Right lobe of liver (tissue), 6 donors: ENCODE results near the gene OSCP1. TPM values are rescaled to one million over a fixed set of nuclear protein-coding genes. Genes with fewer than 3 reads are reported as not detected.
A peak's percentile ranks its signal among the peaks of the same experiment; 100 is the strongest.

Experiments
- ATAC-seq, 4 donors: fragments of 200-7000 bp; cut with Tn5 transposase; one replicate each; pipeline ENCODE4 v1.9.1; 2020; ENCODE audit warnings: mild to moderate bottlenecking in 4 of 4, moderate library complexity in 4 of 4
- DNase-seq, 3 donors: peaks; one replicate each; pipeline ENCODE4 v3.0.0-alpha.2; 2020
- H3K27ac ChIP-seq, 3 donors: fragments of 200-600 bp; one replicate each; pipeline ENCODE4 v1.8.0; 2022
- H3K27me3 ChIP-seq, 2 donors: fragments of 200-600 bp; one replicate each; pipeline ENCODE4 v1.8.0; 2022
- H3K36me3 ChIP-seq, 4 donors: fragments of 200-600 bp; sonication (generic) in 1 of 4; one replicate each; pipeline versions ENCODE4 v1.5.1 to v1.8.0; 2017 to 2022; ENCODE audit warnings: control low read depth in 1 of 4
- H3K4me1 ChIP-seq, 4 donors: fragments of 200-600 bp; sonication (generic) in 1 of 4; one replicate each; pipeline versions ENCODE4 v1.5.1 to v1.8.0; 2017 to 2022; ENCODE audit warnings: control low read depth in 1 of 4
- H3K4me3 ChIP-seq, 3 donors: fragments of 200-600 bp; one replicate each; pipeline ENCODE4 v1.8.0; 2022
- H3K9me3 ChIP-seq, 4 donors: fragments of 200-600 bp; sonication (generic) in 1 of 4; one replicate each; pipeline versions ENCODE4 v1.5.1 to v1.8.0; 2017 to 2022; ENCODE audit warnings: control low read depth in 1 of 4
- POLR2A ChIP-seq: fragments of 450-650 bp; IDR thresholded peaks from one replicate; pipeline ENCODE4 v1.6.1; 2017; ENCODE audit warnings: antibody characterized with exemption, mild to moderate bottlenecking
- WGBS: methylation state at CpG from one replicate; pipeline ENCODE4 v1.1.6; 2018; ENCODE audit warnings: low coverage, low lambda C conversion rate; ENCODE audit not compliant: insufficient coverage; ENCODE audit errors: missing lambda C conversion rate; 5-methylcytosine and 5-hydroxymethylcytosine counted together
- intact Hi-C, 2 donors: fragments of 100-400 bp; cut with DNase I; formaldehyde crosslinking; loops; one replicate each; pipeline versions ENCODE4 v1.11.2 to v1.14.1; 2022
- total RNA-seq, 6 experiments: library from RNA; depleted of rRNA in 2 of 6; stranded (reverse); fragments of >200 nt in 2 of 6; fragmentation: NEBNext Ultra II Directional in 3 of 6; extraction: Animal tissue kit (Norgen Biotek cat#: 25700) in 3 of 6; gene quantifications; one replicate each; pipeline versions ENCODE4 v1.1.0 to v1.2.4, GENCODE V29; 2016 to 2023
- TF ChIP-seq, protein P1 (sequence below), 4 donors: fragments of 200-600 bp in 3 of 4; fragments of 450-650 bp in 1 of 4; IDR thresholded peaks; one replicate each; pipeline versions ENCODE4 v1.5.1 to v1.8.0; 2016 to 2022; ENCODE audit warnings: antibody characterized with exemption in 4 of 4, mild to moderate bottlenecking in 2 of 4
- donor health status: DM: no; HTN: yes; CAD: no.
- donor health status: DM: no; HTN: no; CAD: no.
- donor health status: DM: no; HTN: no; CAD: no.
- donor health status: DM: no; HTN: yes; CAD: no.
- donor health status: DM: no; HTN: yes; CAD: no.

Gene OSCP1
- total RNA-seq, 6 experiments from 2014 or later: 0.40 to 4.9 (median 1.7) TPM

DNA sequence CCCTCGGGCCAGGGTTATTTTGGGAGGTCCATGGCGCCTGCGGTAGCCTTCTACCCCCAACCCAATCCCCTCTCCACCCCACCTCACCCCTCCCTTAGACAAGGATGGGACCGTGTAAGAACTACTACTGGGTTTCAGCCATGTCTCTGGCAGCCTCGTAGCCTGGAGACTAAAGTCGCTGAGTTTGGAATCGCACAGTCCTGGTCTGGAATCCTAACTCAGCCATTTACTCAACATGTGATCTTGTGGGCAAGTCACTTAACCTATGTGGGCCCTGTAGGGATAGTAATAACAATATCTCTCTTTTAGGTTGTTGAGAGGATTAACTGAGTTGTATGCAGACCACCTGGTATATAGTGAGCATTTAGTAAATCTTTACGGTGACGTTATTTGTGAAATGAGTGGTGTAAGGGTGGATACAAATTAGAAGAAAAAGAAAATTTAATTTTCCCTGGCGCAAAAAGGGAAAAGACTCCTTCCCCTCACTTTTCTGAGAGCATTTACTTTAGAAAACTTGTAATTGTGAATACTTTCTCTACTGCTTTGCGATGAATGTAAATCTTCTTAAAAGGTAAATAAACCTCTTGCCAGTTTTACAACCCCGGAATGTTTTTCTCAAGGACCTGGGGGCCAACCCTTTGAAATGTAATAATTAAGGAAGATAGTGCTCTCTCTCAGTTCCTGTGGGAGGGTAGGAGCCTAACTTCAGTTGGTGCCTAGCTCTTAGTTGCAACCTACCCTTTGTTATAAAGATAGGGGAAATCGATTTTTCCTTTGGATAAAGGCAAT, 14.5 kb upstream of the OSCP1 start:
- peak; percentile 43 to 65 (median 53) for ATAC-seq
- intact Hi-C loops: no loop called here
- no peak for DNase-seq

DNA sequence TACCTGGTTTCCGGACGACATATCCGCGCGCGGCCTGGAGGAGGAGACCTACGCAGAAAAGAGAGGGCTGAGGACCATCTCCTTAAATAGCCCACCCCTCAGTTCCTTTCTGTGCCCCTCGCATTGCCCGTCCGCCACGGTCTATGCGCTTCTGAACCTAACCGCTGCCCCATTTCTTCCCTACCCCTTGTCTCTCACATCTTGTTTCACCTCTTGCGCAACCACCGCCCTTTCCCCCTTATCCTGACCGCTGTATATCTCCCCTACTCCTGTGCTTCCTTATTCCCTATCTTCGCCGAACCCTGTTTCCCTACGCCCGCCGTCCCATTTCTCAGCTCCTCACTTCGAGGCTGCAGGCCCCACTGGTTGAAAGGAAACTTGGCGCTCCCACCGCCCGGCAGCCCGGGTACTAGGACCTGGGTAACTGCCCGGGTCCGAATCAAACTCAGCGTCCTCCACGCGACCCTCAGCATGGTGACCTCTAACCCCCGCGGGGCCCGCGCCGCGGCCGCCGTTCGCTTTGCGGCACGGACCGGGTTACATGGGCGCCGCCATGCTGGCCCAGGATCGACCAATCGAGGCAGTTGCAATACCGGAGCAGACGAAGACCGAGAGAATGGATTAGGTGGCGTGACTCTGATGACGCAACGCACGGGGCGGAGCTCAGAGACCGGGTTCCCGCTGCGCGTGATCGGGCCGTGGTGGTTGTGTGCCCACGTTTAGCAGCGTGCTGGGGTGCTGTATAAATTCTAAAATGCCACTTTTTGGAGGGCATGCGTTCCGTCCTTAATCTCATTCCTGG, 13.8 kb upstream of the OSCP1 start, which contains the start of gene MRPS15:
TSS of gene MRPS15 (minus strand) at position 582 of the 802 bp plus-strand sequence. CDS start at position 473, 109 bp downstream.
- Histone ChIP-seq H3K4me1 (peaks cover 0 to 6% (median 3%) of the 10 kb centered on the region in 4 donors), H3K4me3 (peak within 1 kb of the TSS; percentile 79 to 97 (median 84)), H3K27me3 (no peaks in the 10 kb centered on the region), H3K27ac (peak within 1 kb of the TSS; percentile 90 to 94 (median 93)), H3K36me3 (peaks cover 0 to 20% (median 0%) of the 10 kb centered on the region in 4 donors), H3K9me3 (no peaks in the 10 kb centered on the region)
- ATAC-seq: peak; percentile 91 to 96 (median 94)
- intact Hi-C loops: no loop called here
- under 1% methylated on average over 18 of the region's 65 CpGs for WGBS
- DNase-seq: peak; percentile 96 to 98 (median 97)
- TF ChIP-seq, protein P1, sequence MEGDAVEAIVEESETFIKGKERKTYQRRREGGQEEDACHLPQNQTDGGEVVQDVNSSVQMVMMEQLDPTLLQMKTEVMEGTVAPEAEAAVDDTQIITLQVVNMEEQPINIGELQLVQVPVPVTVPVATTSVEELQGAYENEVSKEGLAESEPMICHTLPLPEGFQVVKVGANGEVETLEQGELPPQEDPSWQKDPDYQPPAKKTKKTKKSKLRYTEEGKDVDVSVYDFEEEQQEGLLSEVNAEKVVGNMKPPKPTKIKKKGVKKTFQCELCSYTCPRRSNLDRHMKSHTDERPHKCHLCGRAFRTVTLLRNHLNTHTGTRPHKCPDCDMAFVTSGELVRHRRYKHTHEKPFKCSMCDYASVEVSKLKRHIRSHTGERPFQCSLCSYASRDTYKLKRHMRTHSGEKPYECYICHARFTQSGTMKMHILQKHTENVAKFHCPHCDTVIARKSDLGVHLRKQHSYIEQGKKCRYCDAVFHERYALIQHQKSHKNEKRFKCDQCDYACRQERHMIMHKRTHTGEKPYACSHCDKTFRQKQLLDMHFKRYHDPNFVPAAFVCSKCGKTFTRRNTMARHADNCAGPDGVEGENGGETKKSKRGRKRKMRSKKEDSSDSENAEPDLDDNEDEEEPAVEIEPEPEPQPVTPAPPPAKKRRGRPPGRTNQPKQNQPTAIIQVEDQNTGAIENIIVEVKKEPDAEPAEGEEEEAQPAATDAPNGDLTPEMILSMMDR (IDR thresholded peaks at IDR 0.05): no peak
- peak; percentile 82 for TF ChIP-seq POLR2A

More for the DNA sequence above, 14.5 kb upstream of the OSCP1 start:
- Histone ChIP-seq H3K27ac (peak overlapping the region; percentile 90 to 94 (median 93)), H3K27me3 (no peaks in the 10 kb centered on the region), H3K36me3 (peaks cover 0 to 15% (median 0%) of the 10 kb centered on the region in 4 donors), H3K4me3 (peak overlapping the region; percentile 79 to 97 (median 84)), H3K4me1 (peaks cover 0 to 6% (median 3%) of the 10 kb centered on the region in 4 donors), H3K9me3 (no peaks in the 10 kb centered on the region)
- TF ChIP-seq POLR2A: no peak
- TF ChIP-seq, protein P1 (IDR thresholded peaks at IDR 0.05): no peak
- 33% methylated on average over 10 of the region's 13 CpGs for whole genome bisulfite sequencing

DNA sequence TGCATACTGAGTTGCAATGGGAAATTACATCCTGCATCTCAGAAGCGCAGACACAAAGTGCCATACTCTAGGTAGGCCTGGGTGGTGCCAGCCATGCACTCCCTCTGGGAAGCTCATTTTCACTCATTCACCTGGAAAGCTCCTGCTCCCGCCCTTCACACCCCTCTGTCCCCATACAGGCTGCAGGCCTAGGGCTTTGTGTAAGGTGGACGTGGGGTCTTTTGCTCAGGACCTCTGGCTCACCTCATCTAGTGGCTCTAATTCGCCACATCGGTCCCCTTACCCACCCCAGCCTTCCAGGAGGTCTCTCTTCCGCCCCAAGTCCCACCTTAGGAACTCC, 13.2 kb upstream of the OSCP1 start:
- intact Hi-C loops: no loop called here

DNA sequence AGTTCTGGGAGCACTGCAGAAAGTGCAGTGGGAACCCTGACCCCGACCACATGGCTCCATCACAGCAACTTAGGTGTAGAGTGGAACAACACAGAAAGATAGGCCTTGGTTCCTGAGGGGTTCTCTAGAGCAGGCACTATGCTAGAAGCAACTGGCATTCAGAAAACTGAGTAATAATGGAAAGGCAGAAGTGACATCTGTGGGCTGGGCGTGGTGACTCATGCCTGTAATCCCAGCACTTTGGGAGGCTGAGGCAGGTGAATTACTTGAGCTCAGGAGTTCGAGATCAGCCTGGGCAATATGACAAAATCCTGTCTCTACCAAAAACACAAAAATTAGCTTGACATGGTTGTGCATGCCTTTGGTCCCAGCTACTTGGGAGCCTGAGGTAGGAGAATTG, 8.7 kb upstream of the OSCP1 start:
- no peak overlapping the region for H3K27ac ChIP-seq
- no peak for TF ChIP-seq POLR2A
- TF ChIP-seq, protein P1 (IDR thresholded peaks at IDR 0.05): no peak
- no peaks in the 10 kb centered on the region for H3K9me3 ChIP-seq
- no peaks in the 10 kb centered on the region for H3K27me3 ChIP-seq
- 59% methylated on average over 3 of the region's 3 CpGs for WGBS
- H3K4me1 ChIP-seq: peaks cover 0 to 6% (median 0%) of the 10 kb centered on the region in 4 donors
- no peak overlapping the region for H3K4me3 ChIP-seq
- peaks cover 0 to 53% (median 17%) of the 10 kb centered on the region in 4 donors for H3K36me3 ChIP-seq
- no peak for ATAC-seq
- DNase-seq: no peak
- intact Hi-C loops: no loop called here

More for the DNA sequence above, 13.2 kb upstream of the OSCP1 start:
- Histone ChIP-seq H3K4me3 (peak overlapping the region; percentile 79 to 97 (median 84)), H3K9me3 (no peaks in the 10 kb centered on the region), H3K4me1 (peaks cover 0 to 6% (median 3%) of the 10 kb centered on the region in 4 donors), H3K27me3 (no peaks in the 10 kb centered on the region), H3K36me3 (peaks cover 0 to 20% (median 0%) of the 10 kb centered on the region in 4 donors), H3K27ac (peak overlapping the region in 2 of 3 donors; percentile 90 to 94)
- WGBS: 9% methylated on average over 5 of the region's 6 CpGs
- no peak for TF ChIP-seq POLR2A
- TF ChIP-seq, protein P1 (IDR thresholded peaks at IDR 0.05): no peak
- DNase-seq (no peak), ATAC-seq (peak in 1 of 4 donors; percentile 1)
